Stomach (tissue), 9 donors: Measurements from ENCODE around the gene B4GALNT1. TPM values are rescaled to one million over a fixed set of nuclear protein-coding genes. Genes with fewer than 3 reads are reported as not detected.

Source experiments
- DNase-seq, 2 donors: peaks; one replicate each; pipeline versions ENCODE4 v3.0.0 to v3.0.0-alpha.2; 2013 to 2019
- H3K27ac ChIP-seq, 5 donors: fragments of 200-600 bp in 4 of 5; sonication (generic) in 4 of 5; one replicate each; pipeline ENCODE4 v1.5.1; 2013 to 2019; ENCODE audit warnings: mild to moderate bottlenecking in 1 of 5, moderate library complexity in 1 of 5
- H3K27me3 ChIP-seq, 3 donors: fragments of 200-600 bp; sonication (generic); one replicate each; pipeline ENCODE4 v1.5.1; 2017 to 2019; ENCODE audit warnings: mixed run types in 1 of 3
- H3K36me3 ChIP-seq, 4 donors: fragments of 200-600 bp; sonication (generic); 1 replicate in 3 of 4; 2 replicates in 1 of 4; pipeline ENCODE4 v1.5.1; 2016 to 2019
- H3K4me1 ChIP-seq, 4 donors: fragments of 200-600 bp; sonication (generic); one replicate each; pipeline ENCODE4 v1.5.1; 2016 to 2019
- H3K4me3 ChIP-seq, 4 donors: fragments of 200-600 bp; sonication (generic) in 3 of 4; one replicate each; pipeline ENCODE4 v1.5.1; 2016 to 2019; ENCODE audit warnings: mild to moderate bottlenecking in 1 of 4
- H3K9me3 ChIP-seq, 4 donors: fragments of 200-600 bp; sonication (generic); one replicate each; pipeline ENCODE4 v1.5.1; 2016 to 2019
- EP300 ChIP-seq: sonication (generic); formaldehyde crosslinking; IDR thresholded peaks from one replicate; pipeline ENCODE4 v1.6.1; 2017; ENCODE audit warnings: antibody characterized with exemption
- POLR2A ChIP-seq, 4 donors: fragments of 450-650 bp; IDR thresholded peaks; one replicate each; pipeline ENCODE4 v1.6.1; 2016; ENCODE audit warnings: antibody characterized with exemption in 4 of 4, control low read depth in 2 of 4, mild to moderate bottlenecking in 1 of 4, moderate library complexity in 1 of 4
- POLR2AphosphoS5 ChIP-seq, 3 donors: sonication (generic); formaldehyde crosslinking; IDR thresholded peaks; one replicate each; pipeline ENCODE4 v1.6.1; 2016; ENCODE audit warnings: antibody characterized with exemption in 3 of 3
- WGBS, 5 donors: extraction: QIAGEN DNeasy Blood & Tissue Kit in 3 of 5; methylation state at CpG; one replicate each; pipeline versions ENCODE4 v1.1.5 to v1.1.7; 2013 to 2018; 5-methylcytosine and 5-hydroxymethylcytosine counted together
- intact Hi-C: fragments of 100-400 bp; cut with DNase I; formaldehyde crosslinking; loops from one replicate; pipeline ENCODE4 v1.15.1; 2023; ENCODE audit warnings: low total_unique reads
- polyA plus RNA-seq, 3 donors: library from polyadenylated mRNA; stranded (reverse); fragments of 200-250 nt; gene quantifications; one replicate each; pipeline ENCODE4 v1.2.3, GENCODE V29; 2013
- total RNA-seq, 5 donors: library from RNA; depleted of rRNA; stranded (reverse); fragments of >200 nt; gene quantifications; one replicate each; pipeline versions ENCODE4 v1.1.0 to v1.2.3, GENCODE V29; 2014 to 2016
- TF ChIP-seq, protein P1 (sequence below), 7 experiments: fragments of 450-650 bp in 4 of 7; fragments of 200-600 bp in 3 of 7; sonication (generic) in 3 of 7; IDR thresholded peaks; one replicate each; pipeline ENCODE4 v1.5.1; 2016 to 2019; ENCODE audit warnings: antibody characterized with exemption in 7 of 7, control low read depth in 2 of 7, mild to moderate bottlenecking in 1 of 7
- donor health status: healthy with polysubstance abuse.
- donor health status: Bipolar disorder and iron deficiency.
- donor health status: healthy.

The B4GALNT1 gene
- total and polyA plus RNA-seq, 8 donors = 0.31 to 1.1 (median 0.67) TPM; not detected in 4

DNA sequence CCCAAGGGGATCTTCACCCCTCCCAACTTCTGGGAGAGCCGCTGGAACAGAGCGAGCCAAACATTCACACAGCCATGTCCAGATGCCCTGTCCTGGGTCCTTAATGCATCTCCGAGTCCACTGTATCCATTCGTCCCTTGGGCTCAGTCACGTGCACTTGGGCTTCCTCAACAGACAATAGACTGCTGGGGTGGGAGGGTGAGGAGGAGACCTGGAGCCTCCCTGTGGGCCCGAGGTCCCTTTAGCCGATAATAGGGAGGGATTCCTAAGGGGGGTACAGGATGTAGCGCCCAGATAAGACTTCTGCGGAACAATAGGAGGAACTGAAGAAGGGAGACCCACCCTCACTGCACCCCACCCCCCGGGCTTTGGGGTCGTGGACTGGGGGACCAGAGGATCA, 15.1 kb downstream of the B4GALNT1 start:
- H3K27ac ChIP-seq = no peak overlapping the region
- H3K27me3 ChIP-seq = peaks cover 3 to 91% (median 39%) of the 10 kb centered on the region in 3 donors
- peaks cover 19 to 42% (median 33%) of the 10 kb centered on the region in 4 donors for H3K4me1 ChIP-seq
- H3K4me3 ChIP-seq = no peak overlapping the region
- TF ChIP-seq, protein P1, sequence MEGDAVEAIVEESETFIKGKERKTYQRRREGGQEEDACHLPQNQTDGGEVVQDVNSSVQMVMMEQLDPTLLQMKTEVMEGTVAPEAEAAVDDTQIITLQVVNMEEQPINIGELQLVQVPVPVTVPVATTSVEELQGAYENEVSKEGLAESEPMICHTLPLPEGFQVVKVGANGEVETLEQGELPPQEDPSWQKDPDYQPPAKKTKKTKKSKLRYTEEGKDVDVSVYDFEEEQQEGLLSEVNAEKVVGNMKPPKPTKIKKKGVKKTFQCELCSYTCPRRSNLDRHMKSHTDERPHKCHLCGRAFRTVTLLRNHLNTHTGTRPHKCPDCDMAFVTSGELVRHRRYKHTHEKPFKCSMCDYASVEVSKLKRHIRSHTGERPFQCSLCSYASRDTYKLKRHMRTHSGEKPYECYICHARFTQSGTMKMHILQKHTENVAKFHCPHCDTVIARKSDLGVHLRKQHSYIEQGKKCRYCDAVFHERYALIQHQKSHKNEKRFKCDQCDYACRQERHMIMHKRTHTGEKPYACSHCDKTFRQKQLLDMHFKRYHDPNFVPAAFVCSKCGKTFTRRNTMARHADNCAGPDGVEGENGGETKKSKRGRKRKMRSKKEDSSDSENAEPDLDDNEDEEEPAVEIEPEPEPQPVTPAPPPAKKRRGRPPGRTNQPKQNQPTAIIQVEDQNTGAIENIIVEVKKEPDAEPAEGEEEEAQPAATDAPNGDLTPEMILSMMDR (IDR thresholded peaks at IDR 0.05) = no peak
- no peak for TF ChIP-seq EP300
- TF ChIP-seq POLR2AphosphoS5 (IDR thresholded peaks at IDR 0.05) = no peak
- no peak for TF ChIP-seq POLR2A (IDR thresholded peaks at IDR 0.05)
- peaks cover 5 to 44% (median 23%) of the 10 kb centered on the region in 4 donors for H3K36me3 ChIP-seq
- 53 to 61% (median 56%) methylated on average over 11 of the region's 11 CpGs for WGBS, 5 donors
- H3K9me3 ChIP-seq = no peaks in the 10 kb centered on the region
- DNase-seq = peak in 1 of 2 donors; percentile 1
- intact Hi-C loops = no loop called here

DNA sequence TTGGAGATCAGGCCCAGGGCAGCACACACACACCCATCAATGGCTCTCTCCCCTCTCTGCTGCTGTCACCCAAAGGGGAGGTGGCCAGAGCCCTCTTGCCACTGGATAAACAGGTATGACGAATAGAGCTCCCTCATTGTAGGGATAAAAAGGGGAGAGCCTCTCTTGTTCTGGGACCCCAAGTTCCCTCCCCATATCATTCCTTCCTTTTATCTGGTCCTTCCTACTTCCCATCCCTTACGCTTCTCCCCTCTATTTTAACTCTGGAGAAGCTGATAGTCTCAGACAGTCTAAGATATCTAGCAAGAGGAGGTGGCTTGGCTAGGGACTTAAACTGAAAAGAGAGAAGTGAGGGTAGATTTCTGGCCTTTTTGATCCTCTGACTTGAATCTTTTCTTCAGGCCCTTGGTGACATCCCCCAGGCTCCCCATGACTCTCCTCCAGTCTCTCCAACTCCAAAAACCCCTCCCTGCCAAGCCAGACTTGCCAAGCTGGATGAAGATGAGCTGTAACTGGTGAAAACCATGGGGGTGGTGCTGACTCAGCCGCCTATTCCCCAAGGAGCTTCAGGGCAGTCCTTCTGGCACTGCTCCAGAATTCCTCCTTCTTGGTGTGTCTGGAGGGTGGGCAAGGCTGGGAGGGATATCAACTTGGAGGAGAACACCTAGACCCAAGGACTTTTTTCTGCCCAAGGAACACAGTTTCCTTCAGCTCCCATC, 16.5 kb downstream of the B4GALNT1 start:
- Histone ChIP-seq H3K36me3 (peaks cover 5 to 44% (median 24%) of the 10 kb centered on the region in 4 donors), H3K4me1 (peaks cover 21 to 50% (median 37%) of the 10 kb centered on the region in 4 donors), H3K4me3 (no peak overlapping the region), H3K27ac (no peak overlapping the region), H3K9me3 (no peaks in the 10 kb centered on the region), H3K27me3 (peaks cover 3 to 91% (median 39%) of the 10 kb centered on the region in 3 donors)
- peak in 1 of 2 donors; percentile 10 for DNase-seq
- intact Hi-C loops = no loop called here
- 67 to 83% (median 81%) methylated on average over 3 of the region's 3 CpGs for WGBS, 5 donors
- TF ChIP-seq POLR2A (IDR thresholded peaks at IDR 0.05) = no peak
- no peak for TF ChIP-seq POLR2AphosphoS5 (IDR thresholded peaks at IDR 0.05)
- TF ChIP-seq, protein P1 (IDR thresholded peaks at IDR 0.05) = no peak
- TF ChIP-seq EP300 = no peak

DNA sequence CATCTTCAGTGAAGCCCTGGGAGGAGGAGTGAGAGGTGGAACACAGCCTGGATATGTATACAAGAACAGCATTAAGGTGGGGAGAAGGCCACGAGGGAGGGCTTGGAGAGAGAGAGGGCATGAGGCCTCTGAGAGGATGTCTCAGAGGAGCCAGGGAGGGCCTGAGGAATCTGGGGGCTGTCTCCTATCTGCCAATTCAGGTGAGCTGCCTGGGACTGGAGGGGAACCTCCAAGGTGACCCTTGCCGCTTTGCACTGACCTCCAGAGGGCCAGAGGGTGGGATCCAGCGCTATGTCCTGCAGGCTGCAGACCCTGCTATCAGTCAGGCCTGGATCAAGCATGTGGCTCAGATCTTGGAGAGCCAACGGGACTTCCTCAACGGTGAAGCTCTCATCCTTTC, 17.4 kb downstream of the B4GALNT1 start:
- no peak for DNase-seq
- WGBS, 5 donors = 82 to 93% (median 85%) methylated on average over 5 of the region's 5 CpGs
- no peak for TF ChIP-seq POLR2AphosphoS5 (IDR thresholded peaks at IDR 0.05)
- TF ChIP-seq, protein P1 (IDR thresholded peaks at IDR 0.05) = no peak
- no peak for TF ChIP-seq EP300
- no peak for TF ChIP-seq POLR2A (IDR thresholded peaks at IDR 0.05)
- Histone ChIP-seq H3K9me3 (no peaks in the 10 kb centered on the region), H3K4me3 (no peak overlapping the region), H3K4me1 (peaks cover 21 to 50% (median 36%) of the 10 kb centered on the region in 4 donors), H3K27ac (no peak overlapping the region), H3K36me3 (peaks cover 5 to 44% (median 24%) of the 10 kb centered on the region in 4 donors), H3K27me3 (peaks cover 1 to 91% (median 39%) of the 10 kb centered on the region in 3 donors)
- intact Hi-C loops = no loop called here

DNA sequence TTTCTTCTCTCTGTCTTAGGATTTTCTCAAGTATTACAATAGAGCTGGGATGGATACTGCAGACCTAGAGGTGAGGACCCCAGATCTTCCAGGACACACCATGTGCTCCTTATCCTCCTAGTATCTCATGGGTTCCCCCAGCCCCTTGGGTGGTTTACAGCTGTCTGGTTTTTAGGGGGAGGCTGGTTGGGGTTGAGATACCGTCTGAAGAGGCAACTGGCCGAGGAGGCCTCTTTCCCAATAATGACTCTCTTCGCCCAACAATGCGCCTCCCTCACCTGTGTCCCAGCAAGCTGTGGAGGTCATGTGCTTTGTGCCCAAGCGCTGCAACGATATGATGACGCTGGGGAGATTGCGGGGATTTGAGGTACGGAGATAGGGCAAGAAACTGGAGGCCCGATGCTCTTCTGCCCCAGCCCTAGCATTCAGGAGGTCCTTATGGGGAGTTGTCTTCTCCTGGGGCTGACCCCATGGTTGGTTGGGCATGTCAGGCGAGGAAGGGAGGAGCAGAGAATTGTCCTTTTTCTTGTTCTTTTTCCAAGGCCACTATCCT, 18.0 kb downstream of the B4GALNT1 start:
- DNase-seq = no peak
- TF ChIP-seq, protein P1 (IDR thresholded peaks at IDR 0.05) = no peak
- TF ChIP-seq POLR2AphosphoS5 (IDR thresholded peaks at IDR 0.05) (no peak), EP300 (no peak), POLR2A (IDR thresholded peaks at IDR 0.05) (no peak)
- Histone ChIP-seq H3K4me3 (no peak overlapping the region), H3K9me3 (no peaks in the 10 kb centered on the region), H3K27ac (no peak overlapping the region), H3K36me3 (peaks cover 5 to 44% (median 24%) of the 10 kb centered on the region in 4 donors), H3K27me3 (peaks cover 0 to 91% (median 39%) of the 10 kb centered on the region in 3 donors), H3K4me1 (peaks cover 22 to 54% (median 39%) of the 10 kb centered on the region in 4 donors)
- 78 to 96% (median 84%) methylated on average over 9 to 11 of the region's 11 CpGs for WGBS, 5 donors
- intact Hi-C loops = no loop called here
